ENCODE results near the gene CCDC117.

DNA sequence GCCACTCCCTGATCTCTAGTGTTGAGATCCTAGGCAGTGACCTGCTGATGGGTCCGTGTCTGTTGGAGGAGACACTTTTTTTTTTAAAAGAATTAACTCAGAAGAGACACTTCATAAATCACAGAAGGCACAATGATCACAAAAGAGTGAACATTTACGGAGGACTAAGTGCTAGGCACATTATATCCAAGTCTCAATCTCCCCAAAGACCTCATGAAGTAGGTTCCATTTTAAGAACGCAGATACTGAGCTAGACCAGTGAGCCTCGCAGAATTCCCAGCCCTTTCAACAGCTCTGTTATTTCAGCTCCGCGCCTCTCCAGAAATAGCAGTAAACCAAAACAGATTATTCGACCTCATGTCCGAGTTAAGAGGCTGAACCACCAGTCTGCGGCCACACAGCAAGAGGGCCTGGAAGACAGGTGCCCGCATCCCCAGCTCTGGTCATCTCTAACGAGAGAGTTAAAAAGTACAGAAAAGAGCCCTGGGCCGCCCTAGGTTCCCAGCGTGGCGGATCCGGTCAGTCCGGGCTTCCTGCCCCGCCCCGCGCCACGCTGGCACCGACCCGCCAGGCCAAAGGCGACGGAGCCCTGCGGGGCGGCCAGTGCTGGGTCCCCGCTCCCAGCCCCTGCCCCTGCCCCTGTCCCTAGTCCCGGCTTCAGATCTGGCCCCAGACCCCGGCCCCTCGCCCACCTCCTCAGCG is 27.3 kb downstream of the CCDC117 start:
- no peak; the same call in 1 of the 2 replicates for TF ChIP-seq TAF1 (IDR thresholded peaks at IDR 0.05; ENCODE audit: low read depth)
- no peak for TF ChIP-seq YY1 (IDR thresholded peaks at IDR 0.05; ENCODE audit: low read depth)
- TF ChIP-seq CEBPB (IDR thresholded peaks at IDR 0.05): no peak
- no peak for TF ChIP-seq EP300 (IDR thresholded peaks at IDR 0.05; ENCODE audit: borderline replicate concordance)
- TF ChIP-seq TEAD4 (IDR thresholded peaks at IDR 0.05): no peak
